Ovary (tissue), 9 donors: ENCODE results near the gene KNOP1. TPM values are rescaled to one million over a fixed set of nuclear protein-coding genes. Genes with fewer than 3 reads are reported as not detected.

Experiments
- DNase-seq, 5 donors: peaks; one replicate each; pipeline ENCODE4 v3.0.0-alpha.2; 2019 to 2020
- H3K27ac ChIP-seq, 2 donors: fragments of 200-600 bp; one replicate each; pipeline versions ENCODE4 v1.5.1 to v1.8.0; 2019 to 2022
- H3K27me3 ChIP-seq: fragments of 200-600 bp; one replicate; pipeline ENCODE4 v1.8.0; 2022
- H3K36me3 ChIP-seq: fragments of 200-600 bp; sonication (generic); one replicate; pipeline ENCODE4 v1.5.1; 2019
- H3K4me1 ChIP-seq: one replicate; pipeline ENCODE4 v1.8.1; 2013; ENCODE audit warnings: mild to moderate bottlenecking, moderate library complexity; ENCODE audit not compliant: insufficient read depth
- H3K4me3 ChIP-seq: fragments of 200-600 bp; sonication (generic); one replicate; pipeline ENCODE4 v1.5.1; 2017
- H3K9me3 ChIP-seq, 2 donors: fragments of 200-600 bp in 1 of 2; sonication (generic) in 1 of 2; one replicate each; pipeline versions ENCODE4 v1.5.1 to v1.8.1; 2013 to 2019; ENCODE audit warnings: mild to moderate bottlenecking in 1 of 2, moderate library complexity in 1 of 2
- CTCF ChIP-seq, 3 donors: fragments of 450-650 bp in 2 of 3; fragments of 200-600 bp in 1 of 3; IDR thresholded peaks; one replicate each; pipeline versions ENCODE4 v1.5.1 to v1.8.0; 2016 to 2022; ENCODE audit warnings: antibody characterized with exemption in 3 of 3, mild to moderate bottlenecking in 1 of 3
- EP300 ChIP-seq: sonication (generic); formaldehyde crosslinking; IDR thresholded peaks from one replicate; pipeline ENCODE4 v1.6.1; 2017; ENCODE audit warnings: antibody characterized with exemption
- POLR2A ChIP-seq: fragments of 450-650 bp; IDR thresholded peaks from one replicate; pipeline ENCODE4 v1.6.1; 2017; ENCODE audit warnings: antibody characterized with exemption, mild to moderate bottlenecking, moderate library complexity
- WGBS, 3 donors: extraction: QIAGEN DNeasy Blood & Tissue Kit in 1 of 3; methylation state at CpG; one replicate each; pipeline versions ENCODE4 v1.1.5 to v1.1.7; 2013 to 2017; 5-methylcytosine and 5-hydroxymethylcytosine counted together
- intact Hi-C, 4 donors: fragments of 100-400 bp; cut with DNase I; formaldehyde crosslinking; loops; one replicate each; pipeline versions ENCODE4 v1.11.0 to v1.15.1; 2022 to 2023
- polyA plus RNA-seq, 2 donors: library from polyadenylated mRNA; stranded (reverse); fragments of 200-250 nt in 1 of 2; fragments of 350-450 nt in 1 of 2; fragmentation: Illumina TruSeq in 1 of 2; extraction: RNeasy Lipid Tissue Mini Kit (QIAGEN cat#74804) in 1 of 2; gene quantifications; one replicate each; pipeline ENCODE4 v1.2.3, GENCODE V29; 2013 to 2014
- total RNA-seq, 7 donors: library from RNA; depleted of rRNA in 2 of 7; stranded (reverse); fragments of >200 nt in 2 of 7; fragmentation: NEBNext Ultra II Directional in 3 of 7; extraction: Animal tissue kit (Norgen Biotek cat#: 25700) in 3 of 7; gene quantifications; one replicate each; pipeline versions ENCODE4 v1.1.0 to v1.2.4, GENCODE V29; 2016 to 2023
- donor health status: DM: no; HTN: no; CAD: no; lungs with moderate emphysema.
- donor health status: DM: no; HTN: no; CAD: no.
- donor health status: Bipolar disorder and iron deficiency.
- donor health status: DM: yes; HTN: yes; CAD: no.
- donor health status: DM: no; HTN: no; CAD: no.
- donor health status: DM: yes; HTN: yes; CAD: no.

Gene KNOP1
- total and polyA plus RNA-seq, 9 donors = 6.4 to 29.9 (median 17.0) TPM

GRCh38 chr16:19745286-19746010 lies 27.4 kb upstream of the KNOP1 start:
- 87 to 89% (median 87%) methylated on average over 9 of the region's 9 CpGs for WGBS, 3 donors
- H3K9me3 ChIP-seq = no peaks in the 10 kb centered on the region
- no peaks in the 10 kb centered on the region for H3K4me1 ChIP-seq
- H3K27ac ChIP-seq = no peak overlapping the region
- DNase-seq = no peak
- TF ChIP-seq POLR2A (no peak), EP300 (no peak), CTCF (IDR thresholded peaks at IDR 0.05) (no peak)
- H3K27me3 ChIP-seq = no peaks in the 10 kb centered on the region
- no peak overlapping the region for H3K4me3 ChIP-seq
- H3K36me3 ChIP-seq = no peaks in the 10 kb centered on the region
- intact Hi-C loops = no loop called here

- no peaks in the 10 kb centered on the region for H3K36me3 ChIP-seq
- no peak overlapping the region for H3K27ac ChIP-seq
- no peak overlapping the region for H3K4me3 ChIP-seq
- intact Hi-C loops = no loop called here
- TF ChIP-seq CTCF (IDR thresholded peaks at IDR 0.05) (no peak), POLR2A (no peak), EP300 (no peak)
- H3K27me3 ChIP-seq = no peaks in the 10 kb centered on the region
- no peaks in the 10 kb centered on the region for H3K4me1 ChIP-seq
- H3K9me3 ChIP-seq = no peaks in the 10 kb centered on the region
- no peak for DNase-seq
- 77 to 86% (median 79%) methylated on average over 3 of the region's 3 CpGs for WGBS, 3 donors
Measured at GRCh38 chr16:19744670-19745069, 26.6 kb upstream of the KNOP1 start.

- DNase-seq = no peak
Measured at GRCh38 chr16:19743816-19744159, 25.8 kb upstream of the KNOP1 start.

GRCh38 chr16:19741354-19741753 lies 23.3 kb upstream of the KNOP1 start:
- WGBS, 3 donors = 96 to 100% (median 98%) methylated on average over 1 of the region's 1 CpG
- intact Hi-C loops = no loop called here
- no peaks in the 10 kb centered on the region for H3K9me3 ChIP-seq

More at GRCh38 chr16:19743816-19744159, 25.8 kb upstream of the KNOP1 start:
- H3K9me3 ChIP-seq = no peaks in the 10 kb centered on the region
- TF ChIP-seq POLR2A = no peak
- TF ChIP-seq EP300 = no peak
- no peak for TF ChIP-seq CTCF (IDR thresholded peaks at IDR 0.05)
- H3K4me1 ChIP-seq = no peaks in the 10 kb centered on the region
- no peak overlapping the region for H3K4me3 ChIP-seq
- H3K36me3 ChIP-seq = no peaks in the 10 kb centered on the region
- intact Hi-C loops = no loop called here
- no peaks in the 10 kb centered on the region for H3K27me3 ChIP-seq
- no peak overlapping the region for H3K27ac ChIP-seq

GRCh38 chr16:19737306-19738038 lies 19.4 kb upstream of the KNOP1 start:
- WGBS, 3 donors = 84 to 88% (median 86%) methylated on average over 12 of the region's 12 CpGs
- TF ChIP-seq EP300 (no peak), POLR2A (no peak), CTCF (IDR thresholded peaks at IDR 0.05) (no peak)
- Histone ChIP-seq H3K9me3 (no peaks in the 10 kb centered on the region), H3K27me3 (no peaks in the 10 kb centered on the region), H3K4me3 (no peak overlapping the region), H3K4me1 (peaks cover 1% of the 10 kb centered on the region), H3K27ac (no peak overlapping the region), H3K36me3 (peaks cover 3% of the 10 kb centered on the region)
- intact Hi-C loops = no loop called here
- no peak for DNase-seq

More at GRCh38 chr16:19741354-19741753, 23.3 kb upstream of the KNOP1 start:
- no peaks in the 10 kb centered on the region for H3K4me1 ChIP-seq
- H3K27ac ChIP-seq = no peak overlapping the region
- TF ChIP-seq EP300 (no peak), POLR2A (no peak)
- H3K27me3 ChIP-seq = no peaks in the 10 kb centered on the region
- no peak for DNase-seq
- H3K36me3 ChIP-seq = no peaks in the 10 kb centered on the region
- no peak overlapping the region for H3K4me3 ChIP-seq
